Thyroid gland (tissue), 4 donors: ENCODE results near the gene TMIGD3.

ENCODE experiments used
- CTCF ChIP-seq, 6 experiments: fragments of 200-600 bp in 3 of 6; fragments of 450-650 bp in 3 of 6; sonication (generic) in 3 of 6; IDR thresholded peaks; one replicate each; pipeline ENCODE4 v1.5.1; 2016 to 2019; ENCODE audit warnings: antibody characterized with exemption in 6 of 6, mild to moderate bottlenecking in 2 of 6, inconsistent platforms in 1 of 6, moderate library complexity in 1 of 6
- POLR2A ChIP-seq, 2 donors: fragments of 450-650 bp; IDR thresholded peaks; one replicate each; pipeline ENCODE4 v1.6.1; 2017; ENCODE audit warnings: antibody characterized with exemption in 2 of 2, mild to moderate bottlenecking in 2 of 2, moderate library complexity in 1 of 2

GRCh38 chr1:111471538-111471937, 31.9 kb downstream of the TMIGD3 start:
- TF ChIP-seq CTCF (IDR thresholded peaks at IDR 0.05): no peak
- TF ChIP-seq POLR2A (IDR thresholded peaks at IDR 0.05): no peak
